OCI-LY1 (cell line): ENCODE results near the gene STK38.

Source experiments
- H2AFZ ChIP-seq: fragments of 200-600 bp; sonication (generic), shearing (Covaris generic); 2 replicates; pipeline ENCODE4 v1.6.0; 2014; ENCODE audit warnings: antibody characterized with exemption, mild to moderate bottlenecking, low read length
- H3F3A ChIP-seq: fragments of 200-600 bp; sonication (generic), shearing (Covaris generic); 2 replicates; pipeline ENCODE4 v1.6.0; 2014; ENCODE audit warnings: mild to moderate bottlenecking, antibody characterized with exemption, low read length, moderate library complexity; ENCODE audit not compliant: insufficient read depth
- H3K27ac ChIP-seq: fragments of 200-600 bp; sonication (generic); 2 replicates; pipeline ENCODE4 v1.5.1; 2014; ENCODE audit warnings: low read length, mixed run types, mild to moderate bottlenecking, low read depth; ENCODE audit not compliant: poor library complexity, severe bottlenecking
- H3K27me3 ChIP-seq: fragments of 200-600 bp; sonication (generic); 2 replicates; pipeline ENCODE4 v1.6.0; 2014; ENCODE audit warnings: antibody characterized with exemption, mild to moderate bottlenecking, low read length, moderate library complexity; ENCODE audit not compliant: insufficient read depth
- H3K36me3 ChIP-seq: fragments of 200-600 bp; sonication (generic); 2 replicates; pipeline ENCODE4 v1.6.1; 2014; ENCODE audit warnings: mild to moderate bottlenecking, antibody characterized with exemption, low read length, moderate library complexity, mixed read lengths; ENCODE audit not compliant: insufficient read depth
- H3K4me1 ChIP-seq: fragments of 200-600 bp; sonication (generic); 2 replicates; pipeline ENCODE4 v1.5.1; 2014; ENCODE audit warnings: mild to moderate bottlenecking, low read length, moderate library complexity; ENCODE audit not compliant: insufficient read depth, severe bottlenecking
- H3K4me2 ChIP-seq: fragments of 200-600 bp; sonication (generic), shearing (Covaris generic); 2 replicates; pipeline ENCODE4 v1.6.1; 2014; ENCODE audit warnings: low read length
- H3K4me3 ChIP-seq: fragments of 200-600 bp; sonication (generic); 2 replicates; pipeline ENCODE4 v1.5.1; 2014; ENCODE audit warnings: low read length, low read depth, mild to moderate bottlenecking, mixed read lengths; ENCODE audit not compliant: poor library complexity, severe bottlenecking
- H3K79me2 ChIP-seq: fragments of 200-600 bp; shearing (Covaris generic); 2 replicates; pipeline ENCODE4 v1.6.1; 2016; ENCODE audit warnings: mixed run types, low read length, mixed read lengths; ENCODE audit not compliant: insufficient read depth
- H3K9ac ChIP-seq: fragments of 200-600 bp; sonication (generic), shearing (Covaris generic); 2 replicates; pipeline ENCODE4 v1.6.1; 2014; ENCODE audit warnings: mild to moderate bottlenecking, low read length, mixed read lengths
- H3K9me2 ChIP-seq: fragments of 200-600 bp; sonication (generic), shearing (Covaris generic); 2 replicates; pipeline ENCODE4 v1.6.1; 2014; ENCODE audit warnings: low read depth, mild to moderate bottlenecking, low read length, mixed read lengths
- H3K9me3 ChIP-seq: fragments of 200-600 bp; shearing (Covaris generic); 2 replicates; pipeline ENCODE4 v1.6.1; 2014; ENCODE audit warnings: low read length, mixed read lengths
- H4K20me1 ChIP-seq: fragments of 200-600 bp; sonication (generic), shearing (Covaris generic); 2 replicates; pipeline ENCODE4 v1.6.0; 2016; ENCODE audit warnings: mild to moderate bottlenecking, low read length; ENCODE audit not compliant: insufficient read depth
- EZH2 ChIP-seq: fragments of 200-600 bp; sonication (generic), shearing (Covaris generic); IDR thresholded peaks from 2 replicates; pipeline ENCODE4 v1.8.0; 2017; ENCODE audit warnings: borderline replicate concordance, mixed run types, mild to moderate bottlenecking, antibody characterized with exemption, low read length, moderate library complexity, mixed read lengths
- TF ChIP-seq, protein P1 (sequence below): fragments of 200-600 bp; sonication (generic), shearing (Covaris generic); IDR thresholded peaks from 2 replicates; pipeline ENCODE4 v1.5.1; 2017; ENCODE audit warnings: mild to moderate bottlenecking, antibody characterized with exemption, low read length, moderate library complexity, mixed read lengths

The STK38 gene

DNA sequence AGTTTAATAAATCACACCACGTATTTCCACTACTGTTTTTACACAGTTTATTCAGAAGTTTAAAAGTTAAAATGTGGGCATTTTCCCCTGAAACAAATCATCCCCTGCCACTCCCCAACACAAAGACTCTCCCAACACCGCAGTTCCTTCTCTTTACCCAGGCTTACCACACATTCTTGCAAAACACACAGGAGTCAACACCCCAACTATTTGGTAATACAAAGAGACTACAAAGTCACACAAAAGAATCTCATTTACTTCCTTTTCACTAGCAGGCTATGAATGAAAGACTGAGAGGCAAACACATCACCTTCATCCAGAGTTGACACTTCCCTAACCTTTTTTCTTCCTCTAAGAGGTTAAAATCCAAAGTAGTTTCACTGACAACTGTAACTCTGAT lies 53.4 kb downstream of the STK38 start:
- H3K4me2 ChIP-seq: no peak overlapping the region
- TF ChIP-seq, protein P1, sequence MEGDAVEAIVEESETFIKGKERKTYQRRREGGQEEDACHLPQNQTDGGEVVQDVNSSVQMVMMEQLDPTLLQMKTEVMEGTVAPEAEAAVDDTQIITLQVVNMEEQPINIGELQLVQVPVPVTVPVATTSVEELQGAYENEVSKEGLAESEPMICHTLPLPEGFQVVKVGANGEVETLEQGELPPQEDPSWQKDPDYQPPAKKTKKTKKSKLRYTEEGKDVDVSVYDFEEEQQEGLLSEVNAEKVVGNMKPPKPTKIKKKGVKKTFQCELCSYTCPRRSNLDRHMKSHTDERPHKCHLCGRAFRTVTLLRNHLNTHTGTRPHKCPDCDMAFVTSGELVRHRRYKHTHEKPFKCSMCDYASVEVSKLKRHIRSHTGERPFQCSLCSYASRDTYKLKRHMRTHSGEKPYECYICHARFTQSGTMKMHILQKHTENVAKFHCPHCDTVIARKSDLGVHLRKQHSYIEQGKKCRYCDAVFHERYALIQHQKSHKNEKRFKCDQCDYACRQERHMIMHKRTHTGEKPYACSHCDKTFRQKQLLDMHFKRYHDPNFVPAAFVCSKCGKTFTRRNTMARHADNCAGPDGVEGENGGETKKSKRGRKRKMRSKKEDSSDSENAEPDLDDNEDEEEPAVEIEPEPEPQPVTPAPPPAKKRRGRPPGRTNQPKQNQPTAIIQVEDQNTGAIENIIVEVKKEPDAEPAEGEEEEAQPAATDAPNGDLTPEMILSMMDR: no peak
- TF ChIP-seq EZH2: no peak
- peaks cover 58% of the 10 kb centered on the region for H3K36me3 ChIP-seq
- no peaks in the 10 kb centered on the region for H3K9me3 ChIP-seq
- no peaks in the 10 kb centered on the region for H3F3A ChIP-seq
- H3K27me3 ChIP-seq: no peaks in the 10 kb centered on the region
- no peak overlapping the region for H3K9ac ChIP-seq
- H2AFZ ChIP-seq: no peak overlapping the region
- H3K4me3 ChIP-seq: no peak overlapping the region
- H3K27ac ChIP-seq: no peak overlapping the region
- H4K20me1 ChIP-seq: no peaks in the 10 kb centered on the region
- no peaks in the 10 kb centered on the region for H3K4me1 ChIP-seq
- no peaks in the 10 kb centered on the region for H3K9me2 ChIP-seq
- no peaks in the 10 kb centered on the region for H3K79me2 ChIP-seq

DNA sequence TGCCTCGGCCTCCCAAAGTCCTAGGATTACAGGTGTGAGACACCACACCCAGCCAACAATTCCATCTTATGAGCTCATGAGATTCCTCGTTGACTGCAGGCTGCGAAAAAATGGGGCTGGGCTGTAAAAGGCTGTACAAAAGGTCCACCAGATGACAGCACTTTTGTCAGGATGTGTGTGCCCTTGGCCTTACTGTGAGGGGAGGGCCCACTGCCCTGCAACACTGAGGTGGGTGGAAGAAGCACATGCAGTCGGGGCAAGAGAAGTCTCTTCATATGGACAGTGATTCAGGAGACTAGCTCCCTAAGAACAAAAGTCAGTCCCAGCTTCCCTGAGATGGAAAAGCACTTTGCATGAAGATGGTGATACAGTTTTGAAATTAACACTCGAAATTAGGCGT lies 54.0 kb downstream of the STK38 start:
- Histone ChIP-seq H3F3A (no peaks in the 10 kb centered on the region), H3K4me3 (no peak overlapping the region), H3K9ac (no peak overlapping the region), H3K9me3 (no peaks in the 10 kb centered on the region), H3K36me3 (peaks cover 60% of the 10 kb centered on the region), H3K27ac (no peak overlapping the region), H3K4me1 (no peaks in the 10 kb centered on the region), H3K9me2 (no peaks in the 10 kb centered on the region), H4K20me1 (no peaks in the 10 kb centered on the region), H3K4me2 (no peak overlapping the region), H2AFZ (no peak overlapping the region), H3K27me3 (no peaks in the 10 kb centered on the region), H3K79me2 (no peaks in the 10 kb centered on the region)
- no peak for TF ChIP-seq EZH2
- TF ChIP-seq, protein P1: no peak

- Histone ChIP-seq H3K9me3 (no peaks in the 10 kb centered on the region), H3K36me3 (peaks cover 63% of the 10 kb centered on the region), H3K79me2 (no peaks in the 10 kb centered on the region), H3K4me2 (no peak overlapping the region), H4K20me1 (no peaks in the 10 kb centered on the region), H3K27me3 (no peaks in the 10 kb centered on the region), H3K9me2 (no peaks in the 10 kb centered on the region), H3K27ac (no peak overlapping the region), H3K4me3 (no peak overlapping the region), H3K4me1 (no peaks in the 10 kb centered on the region), H2AFZ (no peak overlapping the region), H3F3A (no peaks in the 10 kb centered on the region), H3K9ac (no peak overlapping the region)
- TF ChIP-seq, protein P1: no peak
- TF ChIP-seq EZH2: no peak
Measured at GRCh38 chr6:36492621-36493020, 54.7 kb downstream of the STK38 start.
